ENCODE results near the gene KMT2B.

The KMT2B gene

DNA sequence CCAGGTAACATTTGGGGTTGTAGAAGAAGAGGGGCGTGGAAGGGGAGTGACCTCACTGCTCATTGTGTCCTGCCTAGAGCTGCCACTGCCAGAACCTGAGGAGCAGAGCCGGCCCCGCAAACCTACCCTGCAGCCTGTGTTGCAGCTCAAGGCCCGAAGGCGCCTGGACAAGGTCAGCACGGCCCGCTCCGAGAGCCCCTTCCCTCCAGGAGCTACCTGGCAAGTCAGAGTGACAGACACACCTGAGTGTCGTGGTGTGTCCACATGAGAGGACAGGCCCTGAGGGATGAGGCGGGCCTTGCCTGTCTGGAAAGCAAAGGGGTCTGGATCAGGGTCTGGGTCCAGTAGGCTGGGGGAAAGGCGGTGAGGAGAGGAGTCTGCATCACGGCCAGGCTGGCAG lies 6.8 kb downstream of the KMT2B start:
- intact Hi-C loops (cut with DNase I) = no loop called here
- no peak for DNase-seq

DNA sequence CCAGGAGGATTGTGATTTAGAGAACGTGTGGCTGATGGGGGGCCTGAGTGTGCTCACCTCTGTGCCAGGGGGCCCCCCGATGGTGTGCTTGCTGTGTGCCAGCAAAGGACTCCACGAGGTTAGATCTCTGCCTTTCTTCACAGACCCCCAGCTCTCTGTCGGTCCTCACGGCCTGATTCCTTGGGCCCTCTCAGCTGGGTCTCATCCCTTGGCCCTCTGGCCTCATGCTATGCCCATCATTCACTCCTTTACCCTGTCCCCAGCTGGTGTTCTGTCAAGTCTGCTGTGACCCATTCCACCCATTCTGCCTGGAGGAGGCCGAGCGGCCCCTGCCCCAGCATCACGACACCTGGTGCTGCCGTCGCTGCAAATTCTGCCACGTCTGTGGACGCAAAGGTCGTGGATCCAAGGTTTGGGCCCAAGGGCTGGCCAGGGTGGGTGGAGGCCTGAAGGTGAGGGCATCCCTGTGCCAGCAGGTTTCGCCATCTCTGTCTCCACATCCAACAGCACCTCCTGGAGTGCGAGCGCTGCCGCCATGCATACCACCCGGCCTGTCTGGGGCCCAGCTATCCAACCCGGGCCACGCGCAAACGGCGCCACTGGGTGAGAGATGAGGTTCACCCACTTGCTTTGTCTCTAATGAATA lies 7.5 kb downstream of the KMT2B start:
- DNase-seq = no peak
- intact Hi-C loops (cut with DNase I) = no loop called here

DNA sequence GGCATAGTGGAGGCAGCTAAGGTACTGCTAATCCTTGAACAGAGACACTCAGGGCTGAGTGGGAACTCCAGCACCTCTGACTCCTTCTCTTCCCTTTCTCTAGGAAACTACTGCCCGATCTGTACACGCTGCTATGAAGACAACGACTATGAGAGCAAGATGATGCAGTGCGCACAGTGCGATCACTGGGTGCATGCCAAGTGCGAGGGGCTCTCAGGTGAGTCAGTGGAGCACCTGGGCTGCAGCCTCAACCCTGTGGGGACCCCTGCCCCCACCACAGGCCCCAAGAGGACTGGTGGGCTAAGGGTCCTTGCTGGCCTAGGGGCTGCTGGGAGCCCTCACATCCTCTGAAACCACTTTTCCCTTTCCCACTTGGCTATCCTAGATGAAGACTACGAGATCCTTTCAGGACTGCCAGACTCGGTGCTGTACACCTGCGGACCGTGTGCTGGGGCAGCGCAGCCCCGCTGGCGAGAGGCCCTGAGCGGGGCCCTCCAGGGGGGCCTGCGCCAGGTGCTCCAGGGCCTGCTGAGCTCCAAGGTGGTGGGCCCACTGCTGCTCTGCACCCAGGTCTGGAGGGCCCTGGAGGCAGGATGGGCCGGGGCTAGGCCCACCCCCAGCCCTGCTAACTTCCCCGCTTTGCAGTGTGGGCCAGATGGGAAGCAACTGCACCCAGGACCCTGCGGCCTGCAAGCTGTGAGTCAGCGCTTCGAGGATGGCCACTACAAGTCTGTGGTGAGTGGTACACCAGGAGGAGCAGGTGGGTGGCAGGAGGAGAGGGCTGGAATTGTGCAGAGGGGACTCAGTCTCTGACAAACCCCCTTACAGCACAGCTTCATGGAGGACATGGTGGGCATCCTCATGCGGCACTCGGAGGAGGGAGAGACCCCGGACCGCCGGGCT lies 9.5 kb downstream of the KMT2B start:
- peak in 1 of 10 donors; percentile 75 for DNase-seq
- intact Hi-C loops (cut with DNase I) = no loop called here

DNA sequence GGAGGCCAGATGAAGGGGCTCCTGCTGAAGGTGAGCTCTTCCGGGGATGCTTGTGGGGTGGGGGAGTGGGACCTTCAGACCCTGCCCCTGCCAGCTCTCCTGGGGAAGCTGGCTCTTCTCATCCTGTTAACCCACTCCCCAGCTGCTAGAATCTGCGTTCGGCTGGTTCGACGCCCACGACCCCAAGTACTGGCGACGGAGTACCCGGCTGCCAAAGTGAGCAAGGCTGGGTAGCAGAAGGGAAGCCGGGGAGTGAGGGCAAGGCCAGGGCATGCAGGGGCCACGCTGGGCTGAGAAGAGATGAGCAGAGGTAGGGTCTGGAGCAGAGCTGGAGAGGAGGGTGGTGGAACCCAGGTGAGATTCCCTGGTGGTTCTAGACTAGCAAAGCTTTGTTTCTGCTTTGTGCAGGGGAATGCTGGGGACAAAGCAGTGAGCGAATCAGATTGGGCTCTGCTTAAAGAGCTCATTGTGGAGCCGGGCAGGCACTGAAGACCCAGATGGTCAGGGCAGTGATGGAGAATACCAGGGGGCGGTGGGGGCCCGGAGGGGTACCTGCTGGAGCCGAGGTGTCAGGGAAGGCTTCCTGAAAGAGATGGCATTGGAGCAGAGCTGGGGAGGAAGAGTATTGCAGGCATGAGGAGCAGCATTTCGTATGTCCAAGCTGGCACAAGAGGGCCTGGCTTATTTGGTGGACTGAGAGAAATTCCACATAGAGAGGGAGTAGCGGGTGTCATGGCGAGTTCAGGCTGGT lies 10.3 kb downstream of the KMT2B start:
- intact Hi-C loops (cut with DNase I) = no loop called here
- DNase-seq = peak in 1 of 10 donors; percentile 65

DNA sequence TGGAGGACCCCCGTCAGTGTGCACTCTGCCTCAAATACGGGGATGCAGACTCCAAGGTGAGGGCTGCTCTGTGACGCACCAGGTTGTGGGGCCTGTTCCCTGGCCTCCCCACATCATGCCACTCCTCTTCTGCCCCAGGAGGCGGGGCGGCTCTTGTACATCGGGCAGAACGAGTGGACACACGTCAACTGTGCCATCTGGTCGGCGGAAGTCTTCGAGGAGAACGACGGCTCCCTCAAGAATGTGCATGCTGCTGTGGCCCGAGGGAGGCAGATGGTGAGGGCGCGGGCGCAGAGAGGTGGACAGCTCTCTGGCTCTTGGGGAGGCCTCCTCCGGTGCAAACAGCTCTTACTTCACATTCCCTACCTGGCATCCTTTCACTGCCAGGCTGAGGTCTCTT lies 11.2 kb downstream of the KMT2B start:
- intact Hi-C loops (cut with DNase I) = no loop called here
- DNase-seq = no peak

DNA sequence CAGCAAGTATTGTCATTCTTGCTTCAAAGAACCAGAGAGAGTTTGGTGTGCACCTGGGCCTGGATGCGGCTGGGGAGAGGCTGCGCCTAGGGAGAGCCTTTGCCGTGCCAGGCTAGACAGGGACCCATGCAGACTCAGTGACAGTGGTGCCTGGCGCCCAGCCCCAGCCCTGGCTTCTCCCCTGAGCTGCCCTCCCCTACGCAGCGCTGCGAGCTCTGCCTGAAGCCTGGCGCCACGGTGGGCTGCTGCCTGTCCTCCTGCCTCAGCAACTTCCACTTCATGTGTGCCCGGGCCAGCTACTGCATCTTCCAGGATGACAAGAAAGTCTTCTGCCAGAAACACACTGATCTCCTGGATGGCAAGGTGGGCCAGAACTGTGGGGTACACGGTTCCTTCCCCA lies 12.0 kb downstream of the KMT2B start:
- intact Hi-C loops (cut with DNase I) = no loop called here
- DNase-seq = no peak

DNA sequence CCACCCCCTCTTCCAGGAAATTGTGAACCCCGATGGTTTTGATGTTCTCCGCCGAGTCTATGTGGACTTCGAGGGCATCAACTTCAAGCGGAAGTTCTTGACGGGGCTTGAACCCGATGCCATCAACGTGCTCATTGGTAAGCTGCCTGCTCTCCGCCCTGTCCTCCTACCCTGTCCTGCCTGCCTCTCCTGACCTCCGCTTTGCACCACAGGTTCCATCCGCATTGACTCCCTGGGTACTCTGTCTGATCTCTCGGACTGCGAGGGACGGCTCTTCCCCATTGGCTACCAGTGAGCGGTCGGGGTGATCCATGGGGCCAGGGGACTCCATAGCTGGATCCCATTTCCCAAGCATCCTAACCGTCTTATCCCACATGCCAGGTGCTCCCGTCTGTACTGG lies 12.5 kb downstream of the KMT2B start:
- intact Hi-C loops (cut with DNase I) = no loop called here
- no peak for DNase-seq

DNA sequence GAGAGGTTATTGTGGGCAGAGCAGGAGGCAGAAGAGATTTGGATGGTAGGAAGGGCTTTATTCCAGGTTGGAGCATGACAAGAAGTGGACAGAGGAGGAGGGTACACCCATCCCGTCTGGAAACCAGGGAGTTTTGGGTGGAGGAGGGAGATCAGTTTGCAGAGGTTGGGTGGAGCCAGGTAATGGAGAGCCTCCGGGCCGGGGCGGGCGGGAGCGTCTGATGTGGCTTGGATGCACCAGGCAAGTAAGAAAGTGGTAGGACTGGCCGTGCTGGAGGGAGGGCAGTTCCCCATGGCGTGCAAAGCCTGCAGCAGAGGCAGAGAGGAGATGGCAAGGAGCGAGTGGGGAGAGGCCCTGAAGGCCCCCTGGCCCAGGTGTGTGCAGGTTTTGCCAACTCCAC lies 13.6 kb downstream of the KMT2B start:
- intact Hi-C loops (cut with DNase I) = no loop called here
- DNase-seq = no peak

DNA sequence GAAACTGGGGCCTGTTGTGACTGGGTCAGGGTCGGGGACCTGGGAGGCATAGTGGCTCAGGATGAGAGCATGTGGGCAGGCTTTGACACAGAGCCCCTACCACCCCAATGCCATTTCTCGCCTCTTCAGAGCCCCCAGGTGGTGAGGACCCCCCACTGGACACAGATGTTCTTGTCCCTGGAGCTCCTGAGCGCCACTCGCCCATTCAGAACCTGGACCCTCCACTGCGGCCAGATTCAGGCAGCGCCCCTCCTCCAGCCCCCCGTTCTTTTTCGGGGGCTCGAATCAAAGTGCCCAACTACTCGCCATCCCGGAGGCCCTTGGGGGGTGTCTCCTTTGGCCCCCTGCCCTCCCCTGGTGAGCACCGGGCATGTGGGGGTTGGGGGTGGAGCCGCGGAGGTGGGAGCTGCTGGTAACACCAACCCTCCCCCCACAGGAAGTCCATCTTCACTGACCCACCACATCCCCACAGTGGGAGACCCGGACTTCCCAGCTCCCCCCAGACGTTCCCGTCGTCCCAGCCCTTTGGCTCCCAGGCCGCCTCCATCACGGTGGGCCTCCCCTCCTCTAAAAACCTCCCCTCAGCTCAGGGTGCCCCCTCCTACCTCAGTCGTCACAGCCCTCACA lies 14.1 kb downstream of the KMT2B start:
- DNase-seq = no peak
- intact Hi-C loops (cut with DNase I) = no loop called here

DNA sequence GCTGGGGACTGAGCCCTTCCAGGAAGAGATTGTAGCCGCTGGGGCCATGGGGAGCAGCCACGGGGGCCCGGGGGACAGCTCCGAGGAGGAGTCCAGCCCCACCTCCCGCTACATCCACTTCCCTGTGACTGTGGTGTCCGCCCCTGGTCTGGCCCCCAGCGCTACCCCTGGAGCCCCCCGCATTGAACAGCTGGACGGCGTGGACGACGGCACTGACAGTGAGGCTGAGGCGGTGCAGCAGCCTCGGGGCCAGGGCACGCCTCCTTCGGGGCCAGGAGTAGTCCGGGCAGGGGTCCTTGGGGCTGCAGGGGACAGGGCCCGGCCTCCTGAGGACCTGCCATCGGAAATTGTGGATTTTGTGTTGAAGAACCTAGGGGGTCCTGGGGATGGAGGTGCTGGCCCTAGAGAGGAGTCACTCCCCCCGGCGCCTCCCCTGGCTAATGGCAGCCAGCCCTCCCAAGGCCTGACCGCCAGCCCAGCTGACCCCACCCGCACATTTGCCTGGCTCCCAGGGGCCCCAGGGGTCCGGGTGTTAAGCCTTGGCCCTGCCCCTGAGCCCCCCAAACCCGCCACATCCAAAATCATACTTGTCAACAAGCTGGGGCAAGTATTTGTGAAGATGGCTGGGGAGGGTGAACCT lies 14.9 kb downstream of the KMT2B start:
- intact Hi-C loops (cut with DNase I) = no loop called here
- no peak for DNase-seq

DNA sequence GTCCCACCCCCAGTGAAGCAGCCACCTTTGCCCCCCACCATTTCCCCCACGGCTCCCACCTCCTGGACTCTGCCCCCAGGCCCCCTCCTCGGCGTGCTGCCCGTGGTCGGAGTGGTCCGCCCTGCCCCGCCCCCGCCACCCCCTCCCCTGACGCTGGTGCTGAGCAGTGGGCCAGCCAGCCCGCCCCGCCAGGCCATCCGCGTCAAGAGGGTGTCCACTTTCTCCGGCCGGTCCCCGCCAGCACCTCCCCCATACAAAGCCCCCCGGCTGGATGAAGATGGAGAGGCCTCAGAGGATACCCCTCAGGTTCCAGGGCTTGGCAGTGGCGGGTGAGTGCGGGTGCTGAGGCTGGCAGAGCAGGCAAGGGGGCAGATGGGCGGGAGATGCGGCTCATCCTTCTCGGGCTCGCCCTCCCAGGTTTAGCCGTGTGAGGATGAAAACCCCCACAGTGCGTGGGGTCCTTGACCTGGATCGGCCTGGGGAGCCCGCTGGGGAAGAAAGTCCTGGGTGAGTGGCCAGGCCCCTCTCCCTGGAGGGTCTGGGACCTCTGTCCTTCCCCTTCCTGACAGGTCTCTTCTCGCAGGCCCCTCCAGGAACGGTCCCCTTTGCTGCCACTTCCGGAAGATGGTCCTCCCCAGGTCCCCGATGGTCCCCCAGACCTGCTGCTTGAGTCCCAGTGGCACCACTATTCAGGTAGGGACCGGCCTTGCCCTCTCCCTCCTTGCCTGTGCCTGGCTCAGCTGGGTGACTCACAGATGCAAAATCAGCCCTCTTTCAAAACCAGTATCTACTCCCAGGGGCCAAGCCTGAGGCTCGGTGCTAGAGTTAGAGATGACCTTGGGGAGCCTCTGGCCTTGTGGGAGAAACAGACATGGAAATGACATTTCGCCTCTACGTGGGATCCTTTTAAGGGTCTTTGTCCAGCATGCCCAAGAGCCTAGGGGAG lies 15.7 kb downstream of the KMT2B start:
- intact Hi-C loops (cut with DNase I) = no loop called here
- no peak for DNase-seq

DNA sequence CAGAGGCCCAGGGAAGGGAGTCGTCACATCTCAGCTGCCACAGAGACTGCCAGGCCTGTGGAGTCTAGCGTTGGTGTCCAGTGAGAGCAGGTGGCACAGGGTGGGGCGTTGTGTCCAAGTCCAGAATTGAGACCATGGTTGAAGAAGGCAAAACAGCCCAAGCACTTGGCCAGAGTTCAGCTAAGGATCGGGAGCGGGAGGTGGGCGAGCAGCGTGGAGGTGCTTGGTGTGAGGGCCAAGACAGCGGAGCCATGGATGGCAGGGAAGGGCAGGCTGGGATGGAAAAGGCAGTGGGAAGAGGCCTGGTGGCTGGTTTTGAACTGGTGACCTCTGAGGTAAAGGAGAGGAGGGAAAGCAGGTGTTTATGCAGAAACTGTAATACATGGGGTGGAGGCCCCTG lies 16.5 kb downstream of the KMT2B start:
- DNase-seq = no peak
- intact Hi-C loops (cut with DNase I) = no loop called here

DNA sequence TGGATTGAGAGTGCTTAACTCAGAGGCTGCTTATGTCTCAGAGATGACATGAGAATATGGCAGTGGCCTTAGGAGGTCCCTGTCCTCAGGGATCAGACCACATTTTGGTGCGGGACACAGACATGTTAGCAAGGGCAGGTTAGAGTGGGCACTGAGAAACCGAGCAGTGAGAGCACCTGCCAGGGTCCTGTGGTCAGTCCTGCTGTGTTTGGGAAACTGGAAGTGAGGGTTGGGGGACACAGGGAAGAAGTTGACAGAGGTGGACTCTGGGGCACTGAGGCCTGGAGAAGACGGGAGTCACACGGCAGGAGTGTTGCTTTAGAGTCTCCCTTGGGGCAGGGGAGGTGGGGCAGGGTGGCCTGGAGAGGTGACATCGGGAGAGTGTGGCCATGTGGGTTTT lies 17.1 kb downstream of the KMT2B start:
- intact Hi-C loops (cut with DNase I) = no loop called here
- DNase-seq = no peak

DNA sequence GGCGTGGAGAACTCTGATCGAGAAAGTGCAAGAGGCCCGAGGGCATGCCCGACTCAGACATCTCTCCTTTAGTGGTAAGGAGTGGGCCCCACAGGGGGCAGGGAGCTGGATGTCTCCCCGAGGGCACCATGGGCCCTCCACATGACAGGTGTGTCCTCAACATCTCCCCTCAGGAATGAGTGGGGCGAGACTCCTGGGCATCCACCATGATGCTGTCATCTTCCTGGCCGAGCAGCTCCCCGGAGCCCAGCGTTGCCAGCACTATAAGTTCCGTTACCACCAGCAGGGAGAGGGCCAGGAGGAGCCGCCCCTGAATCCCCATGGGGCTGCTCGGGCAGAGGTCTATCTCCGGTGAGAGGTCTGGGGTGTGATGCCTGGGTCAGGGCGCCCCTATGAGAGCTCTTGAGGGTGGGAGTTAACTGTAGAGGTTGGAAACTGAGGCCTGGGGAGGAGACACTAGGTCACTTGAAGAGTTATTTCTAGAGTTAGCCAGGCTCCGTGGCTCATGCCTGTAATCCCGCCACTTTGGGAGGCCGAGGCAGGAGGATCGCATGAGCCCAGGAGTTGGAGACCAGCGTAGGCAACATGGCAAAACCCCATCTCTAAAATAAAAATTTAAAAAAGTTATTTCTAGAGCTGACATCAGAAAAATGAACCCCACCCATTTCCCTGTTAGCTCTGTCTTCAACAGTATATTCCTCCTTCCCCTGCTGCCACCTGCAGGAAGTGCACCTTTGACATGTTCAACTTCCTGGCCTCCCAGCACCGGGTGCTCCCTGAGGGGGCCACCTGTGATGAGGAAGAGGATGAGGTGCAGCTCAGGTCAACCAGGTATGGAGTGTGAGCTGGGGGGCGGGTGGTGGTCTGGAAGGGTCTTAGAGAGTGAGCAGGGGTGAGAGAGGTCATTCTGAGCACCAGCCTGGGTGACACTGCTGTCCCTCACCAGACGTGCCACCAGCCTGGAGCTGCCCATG lies 19.4 kb downstream of the KMT2B start:
- DNase-seq = peak in 1 of 10 donors; percentile 73
- intact Hi-C loops (cut with DNase I) = no loop called here

DNA sequence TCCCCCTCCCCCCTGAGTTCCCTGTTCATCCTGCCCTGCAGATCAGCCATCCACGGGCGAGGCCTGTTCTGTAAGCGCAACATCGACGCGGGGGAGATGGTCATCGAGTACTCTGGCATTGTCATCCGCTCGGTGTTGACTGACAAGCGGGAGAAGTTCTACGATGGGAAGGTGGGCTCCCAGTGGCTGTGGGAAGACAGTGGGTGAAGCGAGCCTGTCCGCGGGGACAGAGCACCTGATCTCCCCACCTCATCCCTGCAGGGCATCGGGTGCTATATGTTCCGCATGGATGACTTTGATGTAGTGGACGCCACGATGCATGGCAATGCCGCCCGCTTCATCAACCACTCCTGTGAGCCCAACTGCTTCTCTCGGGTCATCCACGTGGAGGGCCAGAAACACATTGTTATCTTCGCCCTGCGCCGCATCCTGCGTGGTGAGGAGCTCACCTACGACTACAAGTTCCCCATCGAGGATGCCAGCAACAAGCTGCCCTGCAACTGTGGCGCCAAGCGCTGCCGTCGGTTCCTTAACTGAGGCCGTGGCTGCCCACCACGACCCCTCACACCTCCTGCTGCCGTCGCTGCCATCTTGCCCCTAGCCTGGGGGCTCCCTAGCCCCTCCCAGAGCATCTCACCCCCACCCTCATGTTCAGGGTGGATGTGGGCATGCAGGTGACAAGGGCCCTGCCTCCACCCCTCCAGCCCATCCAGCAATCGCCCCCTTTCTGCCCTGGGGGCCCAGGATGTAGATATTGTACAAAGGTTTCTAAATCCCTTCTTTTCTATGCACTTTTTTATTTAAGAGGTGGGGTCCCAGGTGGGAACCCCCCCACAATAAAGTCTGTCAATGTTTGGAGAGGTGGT lies 20.5 kb downstream of the KMT2B start:
- intact Hi-C loops (cut with DNase I) = no loop called here

DNA sequence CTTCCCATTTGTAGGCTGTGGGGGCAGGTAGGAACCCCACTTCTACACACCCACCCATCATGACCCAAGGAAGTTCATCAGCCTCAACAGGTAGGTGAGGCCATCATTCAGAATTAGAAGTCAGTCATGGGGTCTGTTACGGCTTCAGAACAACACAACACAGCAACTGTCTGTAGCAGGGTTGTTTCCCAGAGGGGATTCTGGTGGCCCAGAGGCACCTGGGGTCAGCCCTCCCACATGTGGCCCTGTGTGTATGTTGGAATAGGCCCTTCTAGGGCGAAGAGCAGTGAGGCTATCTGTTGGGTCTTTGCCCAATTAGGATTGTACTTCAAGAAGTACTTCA lies 21.1 kb downstream of the KMT2B start:
- DNase-seq = no peak
- intact Hi-C loops (cut with DNase I) = no loop called here

More for the DNA sequence above, 20.5 kb downstream of the KMT2B start:
- DNase-seq = peak in 1 of 10 donors; percentile 72

Measured in posterior cingulate gyrus (tissue), 11 donors.